A549 treated with DMSO at 1 μM for 4 hours (cell line): ENCODE data around the gene DTNA. TPM values are rescaled to one million over a fixed set of nuclear protein-coding genes. Genes with fewer than 3 reads are reported as not detected.

Source experiments
- total RNA-seq: library from RNA; stranded (reverse); fragments of 200-300 nt; extraction: Qiagen RNA extraction; gene quantifications from 5 replicates; pipeline ENCODE4 v1.2.3, GENCODE V29; 2022; ENCODE audit warnings: low read depth

Gene DTNA
- total RNA-seq = 0.06 to 0.32 TPM (median 0.17 TPM) in 5 replicates

DNA sequence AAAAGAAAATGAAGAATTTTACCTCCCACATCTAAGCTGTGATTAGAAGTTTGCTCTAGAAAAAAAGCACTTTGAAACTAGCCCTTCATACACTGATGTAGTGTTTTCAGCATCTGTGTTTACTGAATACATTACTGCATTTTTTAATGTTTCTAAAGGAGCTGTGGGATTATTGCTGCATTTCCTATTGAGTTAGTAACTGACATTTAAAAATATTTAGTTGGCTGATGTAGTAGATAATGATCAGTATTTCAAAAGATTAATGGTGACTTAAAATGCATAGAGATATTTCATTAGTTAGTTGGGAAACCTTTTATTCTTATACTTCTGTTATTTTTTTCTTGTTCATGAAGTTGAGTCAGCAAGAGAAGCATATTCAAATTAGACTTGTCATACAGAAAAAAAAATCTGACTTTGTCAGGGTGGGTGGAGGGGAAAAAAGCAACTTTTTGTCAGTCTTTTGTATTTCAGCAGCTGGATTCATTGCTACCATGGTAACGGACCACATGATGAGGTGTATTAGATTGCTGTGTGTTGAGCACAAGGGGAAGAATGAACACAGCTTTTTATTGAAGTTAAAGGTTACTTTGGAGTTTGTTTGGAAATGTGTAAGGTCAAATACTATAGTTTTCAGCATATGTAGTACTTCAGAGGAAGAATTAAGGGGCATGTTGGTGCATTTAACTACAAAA is at the start of gene DTNA:
DTNA (plus strand) TSS at position 549 of the 692 bp plus-strand sequence. CDS start 45,679 bp downstream, outside the sequence.

